Fibroblast of lung (primary cell): Measurements from ENCODE around the gene PUS10. TPM values are rescaled to one million over a fixed set of nuclear protein-coding genes. Genes with fewer than 3 reads are reported as not detected.
A peak's percentile ranks its signal among the peaks of the same experiment; 100 is the strongest.

Experiments
- DNase-seq, 2 donors: peaks; one replicate each; pipeline versions ENCODE4 v3.0.0 to v3.0.0-alpha.2; 2010; ENCODE audit warnings: low read depth in 2 of 2
- H2AFZ ChIP-seq: 2 replicates; pipeline ENCODE4 v1.5.1; 2012; ENCODE audit warnings: low read length, control low read depth, inconsistent platforms
- H3K27ac ChIP-seq: 2 replicates; pipeline ENCODE4 v1.5.1; 2011; ENCODE audit warnings: low read length, control low read depth; ENCODE audit not compliant: insufficient read depth
- H3K27me3 ChIP-seq: 2 replicates; pipeline ENCODE4 v1.5.1; 2011; ENCODE audit warnings: mild to moderate bottlenecking, low read length; ENCODE audit not compliant: control insufficient read depth, insufficient read depth
- H3K36me3 ChIP-seq: 2 replicates; pipeline ENCODE4 v1.5.1; 2011; ENCODE audit warnings: low read length; ENCODE audit not compliant: control insufficient read depth, insufficient read depth
- H3K4me1 ChIP-seq: 2 replicates; pipeline ENCODE4 v1.5.1; 2011; ENCODE audit warnings: low read length; ENCODE audit not compliant: control insufficient read depth, insufficient read depth; ENCODE audit errors: extremely low read depth
- H3K4me2 ChIP-seq: 2 replicates; pipeline ENCODE4 v1.5.1; 2011; ENCODE audit warnings: low read length, control low read depth; ENCODE audit not compliant: insufficient read depth; ENCODE audit errors: extremely low read depth
- H3K4me3 ChIP-seq, 4 experiments: fragments of 200-600 bp in 1 of 4; sonication (generic) in 1 of 4; replicated peaks in 1 of 4; 2 replicates each; pipeline ENCODE4 v1.5.1; 2011 to 2016; ENCODE audit warnings: low read length in 4 of 4, low read depth in 3 of 4, mild to moderate bottlenecking in 3 of 4, control low read depth in 2 of 4, inconsistent platforms in 1 of 4, mixed read lengths in 1 of 4; ENCODE audit not compliant: insufficient read depth in 1 of 4; ENCODE audit errors: control extremely low read depth in 1 of 4
- H3K79me2 ChIP-seq: 2 replicates; pipeline ENCODE4 v1.5.1; 2012; ENCODE audit warnings: mild to moderate bottlenecking, low read length, inconsistent platforms; ENCODE audit not compliant: control insufficient read depth, insufficient read depth
- H3K9ac ChIP-seq: 2 replicates; pipeline ENCODE4 v1.5.1; 2011; ENCODE audit warnings: mild to moderate bottlenecking, low read length, control low read depth; ENCODE audit not compliant: insufficient read depth
- H3K9me3 ChIP-seq: 2 replicates; pipeline ENCODE4 v1.5.1; 2012; ENCODE audit warnings: low read depth, low read length; ENCODE audit not compliant: control insufficient read depth, insufficient read depth
- H4K20me1 ChIP-seq: 2 replicates; pipeline ENCODE4 v1.5.1; 2011; ENCODE audit warnings: low read length; ENCODE audit not compliant: control insufficient read depth, insufficient read depth; ENCODE audit errors: extremely low read depth
- CTCF ChIP-seq, 2 donors: IDR thresholded peaks in 1 of 2; conservative IDR thresholded peaks in 1 of 2; 1 replicate in 1 of 2; 2 replicates in 1 of 2; pipeline ENCODE4 v1.5.1; 2011 to 2012; ENCODE audit warnings: low read length in 2 of 2, control low read depth in 1 of 2, inconsistent platforms in 1 of 2, low read depth in 1 of 2, mild to moderate bottlenecking in 1 of 2
- EZH2 ChIP-seq: IDR thresholded peaks from 2 replicates; pipeline ENCODE4 v1.5.1; 2012; ENCODE audit warnings: low read length, control low read depth, mild to moderate bottlenecking; ENCODE audit errors: missing control alignments
- polyA plus RNA-seq, 2 donors: library from polyadenylated mRNA; depleted of rRNA in 1 of 2; stranded (reverse) in 1 of 2; unstranded in 1 of 2; fragments of >200 nt; gene quantifications; 2 replicates each; pipeline ENCODE4 v1.2.1, GENCODE V29; 2011 to 2012; ENCODE audit warnings: missing spikeins in 1 of 2
- total RNA-seq: library from RNA; depleted of rRNA; stranded (reverse); fragments of >200 nt; gene quantifications from 2 replicates; pipeline ENCODE4 v1.2.1, GENCODE V29; 2014

Gene PUS10
- total and polyA plus RNA-seq, 2 donors (not counting 1 experiment from before 2014, with no cell fraction given), result 6.0 to 9.2 TPM

GRCh38 chr2:60959501-60959900 lies 58.6 kb downstream of the PUS10 start:
- Histone ChIP-seq H3K36me3 (no peaks in the 10 kb centered on the region), H2AFZ (no peak overlapping the region), H3K9ac (no peak overlapping the region), H4K20me1 (no peaks in the 10 kb centered on the region), H3K4me3 (no peak overlapping the region), H3K79me2 (no peaks in the 10 kb centered on the region), H3K9me3 (no peaks in the 10 kb centered on the region), H3K27ac (no peak overlapping the region), H3K4me2 (no peak overlapping the region), H3K27me3 (no peaks in the 10 kb centered on the region), H3K4me1 (no peaks in the 10 kb centered on the region)
- TF ChIP-seq CTCF (conservative IDR thresholded peaks at IDR 0.05 in 1 of 2, IDR thresholded peaks at IDR 0.05 in 1 of 2; ENCODE audit: low read depth in 1 of 2, low read length in 2 of 2), result no peak
- no peak for TF ChIP-seq EZH2
- no peak for DNase-seq

DNA sequence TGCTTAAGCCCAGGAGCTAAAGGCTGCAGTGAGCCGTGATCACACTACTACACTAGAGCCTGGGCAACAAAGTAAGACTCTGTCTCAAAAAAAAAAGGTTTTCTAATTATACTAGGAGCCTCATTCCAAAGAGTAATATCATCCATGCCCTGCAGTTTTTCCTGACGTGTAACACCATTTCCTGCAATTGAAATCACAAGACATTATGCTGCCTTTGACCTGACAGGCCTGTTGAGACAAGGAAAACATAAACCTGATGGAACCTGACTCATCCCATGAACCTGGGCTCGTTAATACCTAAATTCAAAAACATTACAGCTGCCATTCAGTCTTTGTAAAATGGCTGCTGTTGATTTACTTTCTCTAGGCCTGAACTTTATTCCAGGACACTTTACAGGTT lies 59.3 kb downstream of the PUS10 start:
- Histone ChIP-seq H3K27me3 (no peaks in the 10 kb centered on the region), H3K9ac (no peak overlapping the region), H3K4me2 (no peak overlapping the region), H3K36me3 (no peaks in the 10 kb centered on the region), H3K4me3 (no peak overlapping the region), H4K20me1 (no peaks in the 10 kb centered on the region), H3K79me2 (no peaks in the 10 kb centered on the region), H3K4me1 (no peaks in the 10 kb centered on the region), H3K27ac (no peak overlapping the region), H2AFZ (no peak overlapping the region), H3K9me3 (no peaks in the 10 kb centered on the region)
- DNase-seq, result peak in 1 of 2 donors; percentile 74
- TF ChIP-seq CTCF (conservative IDR thresholded peaks at IDR 0.05 in 1 of 2, IDR thresholded peaks at IDR 0.05 in 1 of 2; ENCODE audit: low read depth in 1 of 2, low read length in 2 of 2) (no peak), EZH2 (no peak)

DNA sequence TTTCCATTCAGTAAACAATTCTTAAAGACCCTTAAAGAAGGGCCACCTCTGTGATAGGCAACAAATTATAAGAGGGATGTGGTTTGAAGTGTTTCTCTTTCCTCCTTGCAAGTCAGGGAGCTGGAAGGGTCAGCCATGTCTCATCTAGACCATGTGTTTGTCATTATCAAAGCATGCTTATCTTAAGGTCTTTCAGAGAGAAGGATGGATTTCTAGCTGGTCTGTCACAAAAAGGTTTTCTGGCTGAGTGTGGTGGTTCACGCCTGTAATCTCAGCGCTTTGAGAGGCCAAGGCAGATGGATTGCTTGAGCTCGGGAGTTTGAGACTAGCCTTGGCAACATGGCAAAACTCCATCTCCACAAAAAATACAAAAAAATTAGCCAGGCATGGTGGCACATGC lies 59.7 kb downstream of the PUS10 start:
- DNase-seq, result peak in 1 of 2 donors; percentile 57
- TF ChIP-seq CTCF (conservative IDR thresholded peaks at IDR 0.05 in 1 of 2, IDR thresholded peaks at IDR 0.05 in 1 of 2; ENCODE audit: low read depth in 1 of 2, low read length in 2 of 2), result no peak
- TF ChIP-seq EZH2, result no peak
- Histone ChIP-seq H3K79me2 (no peaks in the 10 kb centered on the region), H3K9ac (no peak overlapping the region), H3K36me3 (no peaks in the 10 kb centered on the region), H3K4me2 (no peak overlapping the region), H2AFZ (no peak overlapping the region), H4K20me1 (no peaks in the 10 kb centered on the region), H3K4me3 (no peak overlapping the region), H3K9me3 (no peaks in the 10 kb centered on the region), H3K4me1 (no peaks in the 10 kb centered on the region), H3K27me3 (no peaks in the 10 kb centered on the region), H3K27ac (no peak overlapping the region)
